GM18873 (cell line): Measurements from ENCODE around the gene SOS1.
"Not testable (repeated sequence)": the region's sequence is repeated elsewhere in the genome, so short reads cannot be mapped to it uniquely, and the experiment has no call there.

ENCODE experiments used
- ATAC-seq: cut with Tn5 transposase; IDR thresholded peaks from one replicate; pipeline ENCODE4 v1.9.1; 2021; ENCODE audit warnings: mild to moderate bottlenecking, moderate library complexity, moderate number of reproducible peaks; ENCODE audit not compliant: unreplicated experiment, low FRiP score

SOS1 gene

GRCh38 chr2:39107724-39108273 lies 13.1 kb downstream of the SOS1 start:
- ATAC-seq: no peak

- no peak for ATAC-seq
These were observed 13.7 kb downstream of the SOS1 start for GRCh38 chr2:39107156-39107555.

- ATAC-seq: peak; percentile 70
These were observed 20.8 kb downstream of the SOS1 start for GRCh38 chr2:39099870-39100728.

- no peak for ATAC-seq
These were observed 21.5 kb downstream of the SOS1 start for GRCh38 chr2:39099310-39099869.

- no peak for ATAC-seq
These were observed 25.2 kb downstream of the SOS1 start for GRCh38 chr2:39095624-39096023.

- peak; percentile 87 for ATAC-seq
These were observed 26.0 kb downstream of the SOS1 start for GRCh38 chr2:39094717-39095363.

GRCh38 chr2:39093218-39093898 lies 27.5 kb downstream of the SOS1 start:
- no peak for ATAC-seq

GRCh38 chr2:39091543-39091942 lies 29.3 kb downstream of the SOS1 start:
- ATAC-seq: no peak

GRCh38 chr2:39091063-39091462 lies 29.8 kb downstream of the SOS1 start:
- ATAC-seq: no peak

GRCh38 chr2:39080152-39080551 lies 40.7 kb downstream of the SOS1 start:
- no peak for ATAC-seq

- no peak for ATAC-seq
These were observed 50.9 kb downstream of the SOS1 start for GRCh38 chr2:39069890-39070465.

- ATAC-seq: no peak
These were observed 51.7 kb downstream of the SOS1 start for GRCh38 chr2:39069136-39069515.

GRCh38 chr2:39068299-39069135 lies 52.3 kb downstream of the SOS1 start:
- ATAC-seq: no peak

- ATAC-seq: no peak
These were observed 55.2 kb downstream of the SOS1 start for GRCh38 chr2:39065616-39066015.

- ATAC-seq: no peak
These were observed 58.5 kb downstream of the SOS1 start for GRCh38 chr2:39062320-39062719.

- ATAC-seq: no peak
These were observed 59.6 kb downstream of the SOS1 start for GRCh38 chr2:39061280-39061679.

GRCh38 chr2:39059366-39059952 lies 61.4 kb downstream of the SOS1 start:
- ATAC-seq: no peak

GRCh38 chr2:39058101-39058500 lies 62.8 kb downstream of the SOS1 start:
- ATAC-seq: no peak

- ATAC-seq: not testable (repeated sequence)
These were observed 68.2 kb downstream of the SOS1 start for GRCh38 chr2:39052665-39053064.
